ENCODE measurements around the gene PRPH.
"Not testable (repeated sequence)": the region's sequence is repeated elsewhere in the genome, so short reads cannot be mapped to it uniquely, and the experiment has no call there.

The PRPH gene

GRCh38 chr12:49314811-49315210, 19.9 kb downstream of the PRPH start:
- no peak overlapping the region for H3K27ac Mint-ChIP-seq
- H3K27me3 Mint-ChIP-seq, result peaks cover 7% of the 10 kb centered on the region
- H3K36me3 Mint-ChIP-seq, result no peaks in the 10 kb centered on the region
- no peak overlapping the region for H3K4me3 Mint-ChIP-seq
- H3K4me1 Mint-ChIP-seq, result no peaks in the 10 kb centered on the region
- H3K9me3 Mint-ChIP-seq, result no peaks in the 10 kb centered on the region

- not testable (repeated sequence) for H3K9me3 Mint-ChIP-seq, H3K4me1 Mint-ChIP-seq, H3K4me3 Mint-ChIP-seq, H3K27ac Mint-ChIP-seq, H3K27me3 Mint-ChIP-seq, H3K36me3 Mint-ChIP-seq
Measured at GRCh38 chr12:49317118-49317517, 22.2 kb downstream of the PRPH start.

GRCh38 chr12:49320411-49321103, 25.6 kb downstream of the PRPH start:
- not testable (repeated sequence) for H3K27ac Mint-ChIP-seq, H3K36me3 Mint-ChIP-seq, H3K27me3 Mint-ChIP-seq, H3K9me3 Mint-ChIP-seq
- peak overlapping the region; percentile 60 for H3K4me3 Mint-ChIP-seq
- H3K4me1 Mint-ChIP-seq, result peaks cover 21% of the 10 kb centered on the region

DNA sequence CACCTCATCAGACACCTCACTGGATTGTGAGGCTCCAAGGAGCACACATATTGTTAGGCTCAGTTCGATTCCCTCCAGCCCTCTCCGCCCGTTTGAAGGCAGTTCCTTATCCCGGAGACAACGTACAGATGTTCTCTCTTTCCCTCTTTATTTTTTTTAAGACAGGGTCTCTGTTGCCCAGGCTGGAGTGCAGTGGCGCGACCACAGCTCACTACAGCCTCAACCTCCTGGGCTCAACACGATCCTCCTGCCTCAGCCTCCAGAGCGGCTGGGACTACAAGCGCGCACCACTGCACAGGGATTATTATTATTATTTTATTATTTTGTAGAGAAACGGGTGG, 27.4 kb downstream of the PRPH start:
- Mint-ChIP-seq H3K36me3 (no peaks in the 10 kb centered on the region), H3K9me3 (no peaks in the 10 kb centered on the region), H3K4me3 (peak overlapping the region; percentile 96), H3K27ac (peak overlapping the region; percentile 87), H3K4me1 (peaks cover 21% of the 10 kb centered on the region), H3K27me3 (no peaks in the 10 kb centered on the region)

DNA sequence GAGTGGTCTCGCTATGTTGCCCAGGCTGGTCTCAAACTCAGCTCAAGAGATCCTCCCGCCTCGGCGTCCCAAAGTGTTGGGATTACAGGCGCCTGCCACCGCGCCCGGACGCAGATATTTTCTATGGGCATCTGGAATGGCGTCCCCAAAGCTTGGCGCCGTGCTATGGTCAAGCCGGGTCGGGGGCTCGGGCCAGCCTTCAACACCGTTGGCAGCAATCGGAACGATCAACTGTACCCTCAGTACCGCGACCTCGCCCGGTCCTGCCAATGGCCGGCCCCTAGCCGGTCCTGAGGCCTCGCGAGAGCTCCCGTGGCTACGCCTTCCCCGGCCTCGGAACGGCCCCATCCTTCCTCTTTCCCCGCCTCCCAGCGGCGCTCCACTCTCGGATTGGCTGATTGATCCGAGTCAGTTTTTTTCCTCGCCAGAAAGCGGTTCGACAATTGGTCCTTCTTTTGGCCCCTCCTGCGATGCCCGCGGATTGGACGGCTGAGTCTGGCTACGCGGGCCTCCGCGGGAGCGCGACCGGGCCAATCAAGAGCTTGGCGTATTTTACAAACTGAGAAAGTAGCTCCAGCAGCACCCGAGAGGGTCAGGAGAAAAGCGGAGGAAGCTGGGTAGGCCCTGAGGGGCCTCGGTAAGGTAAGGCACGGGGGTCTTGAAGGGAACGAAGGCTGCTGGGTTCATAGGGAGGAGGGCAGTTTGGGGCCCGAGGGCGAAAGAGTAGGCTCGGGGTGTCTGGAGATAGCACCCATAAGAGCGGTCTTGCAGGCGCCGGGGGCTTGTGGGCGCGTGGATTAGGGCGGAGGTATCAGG, 28.0 kb downstream of the PRPH start, which contains the start of gene TROAP:
TSS of gene TROAP (plus strand) at position 548 of the 816 bp plus-strand sequence. CDS start 354 bp downstream, outside the sequence.
- H3K4me3 Mint-ChIP-seq, result peak within 1 kb of the TSS; percentile 96
- no peaks in the 10 kb centered on the region for H3K9me3 Mint-ChIP-seq

GRCh38 chr12:49323524-49324097, 28.7 kb downstream of the PRPH start:
- no peaks in the 10 kb centered on the region for H3K36me3 Mint-ChIP-seq
- peak overlapping the region; percentile 96 for H3K4me3 Mint-ChIP-seq
- H3K27ac Mint-ChIP-seq, result no peak overlapping the region
- H3K9me3 Mint-ChIP-seq, result no peaks in the 10 kb centered on the region
- H3K4me1 Mint-ChIP-seq, result peaks cover 21% of the 10 kb centered on the region
- no peaks in the 10 kb centered on the region for H3K27me3 Mint-ChIP-seq

More for the DNA sequence above, 28.0 kb downstream of the PRPH start, which contains the start of gene TROAP:
- peak within 1 kb of the TSS; percentile 87 for H3K27ac Mint-ChIP-seq
- no peaks in the 10 kb centered on the region for H3K36me3 Mint-ChIP-seq
- peaks cover 21% of the 10 kb centered on the region for H3K4me1 Mint-ChIP-seq
- H3K27me3 Mint-ChIP-seq, result no peaks in the 10 kb centered on the region

DNA sequence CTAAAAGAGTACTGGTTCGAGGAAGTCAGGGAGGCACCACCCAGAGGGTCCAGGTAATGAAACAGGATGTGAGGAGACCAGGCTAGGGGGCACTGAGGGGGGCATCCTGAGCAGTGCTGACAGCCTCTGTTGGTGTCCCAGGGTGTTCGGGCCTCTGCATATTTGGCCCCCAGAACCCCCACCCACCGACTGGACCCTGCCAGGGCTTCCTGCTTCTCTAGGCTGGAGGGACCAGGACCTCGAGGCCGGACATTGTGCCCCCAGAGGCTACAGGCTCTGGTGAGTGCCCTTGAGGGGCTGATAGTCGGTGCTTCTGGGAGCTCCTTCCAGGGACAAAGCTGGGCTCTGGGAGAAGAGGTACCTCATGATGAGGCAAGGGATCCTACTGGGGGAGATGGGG, 30.7 kb downstream of the PRPH start:
- Mint-ChIP-seq H3K9me3 (no peaks in the 10 kb centered on the region), H3K36me3 (no peaks in the 10 kb centered on the region), H3K4me1 (peaks cover 21% of the 10 kb centered on the region), H3K27ac (no peak overlapping the region), H3K4me3 (no peak overlapping the region), H3K27me3 (no peaks in the 10 kb centered on the region)

- no peak overlapping the region for H3K4me3 Mint-ChIP-seq
- peaks cover 10% of the 10 kb centered on the region for H3K27me3 Mint-ChIP-seq
- H3K9me3 Mint-ChIP-seq, result no peaks in the 10 kb centered on the region
- H3K36me3 Mint-ChIP-seq, result no peaks in the 10 kb centered on the region
- no peak overlapping the region for H3K27ac Mint-ChIP-seq
- H3K4me1 Mint-ChIP-seq, result peaks cover 12% of the 10 kb centered on the region
Measured at GRCh38 chr12:49327368-49327767, 32.4 kb downstream of the PRPH start.

GRCh38 chr12:49327887-49328286, 32.9 kb downstream of the PRPH start:
- H3K27ac Mint-ChIP-seq, result no peak overlapping the region
- H3K36me3 Mint-ChIP-seq, result no peaks in the 10 kb centered on the region
- no peak overlapping the region for H3K4me3 Mint-ChIP-seq

DNA sequence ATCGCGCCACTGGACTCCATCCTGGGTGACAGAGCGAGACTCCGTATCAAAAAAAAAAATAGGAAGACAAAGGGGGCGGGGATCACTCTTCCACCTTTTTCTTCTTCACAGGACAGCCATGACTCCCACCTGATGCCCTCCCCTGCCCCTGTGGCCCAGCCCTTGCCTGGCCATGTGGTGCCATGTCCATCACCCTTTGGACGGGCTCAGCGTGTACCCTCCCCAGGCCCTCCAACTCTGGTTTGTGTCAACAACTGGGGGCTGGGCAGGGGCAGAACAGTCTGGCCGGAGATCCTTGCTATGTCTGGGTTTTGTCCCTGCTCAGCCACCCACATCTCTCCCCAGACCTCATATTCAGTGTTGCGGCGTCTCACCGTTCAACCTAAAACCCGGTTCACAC, 33.9 kb downstream of the PRPH start:
- H3K9me3 Mint-ChIP-seq, result no peaks in the 10 kb centered on the region
- no peak overlapping the region for H3K27ac Mint-ChIP-seq
- H3K36me3 Mint-ChIP-seq, result no peaks in the 10 kb centered on the region
- H3K4me1 Mint-ChIP-seq, result peaks cover 4% of the 10 kb centered on the region
- no peak overlapping the region for H3K4me3 Mint-ChIP-seq
- H3K27me3 Mint-ChIP-seq, result peaks cover 14% of the 10 kb centered on the region

More at GRCh38 chr12:49327887-49328286, 32.9 kb downstream of the PRPH start:
- Mint-ChIP-seq H3K9me3 (no peaks in the 10 kb centered on the region), H3K4me1 (peaks cover 9% of the 10 kb centered on the region), H3K27me3 (peaks cover 10% of the 10 kb centered on the region)

DNA sequence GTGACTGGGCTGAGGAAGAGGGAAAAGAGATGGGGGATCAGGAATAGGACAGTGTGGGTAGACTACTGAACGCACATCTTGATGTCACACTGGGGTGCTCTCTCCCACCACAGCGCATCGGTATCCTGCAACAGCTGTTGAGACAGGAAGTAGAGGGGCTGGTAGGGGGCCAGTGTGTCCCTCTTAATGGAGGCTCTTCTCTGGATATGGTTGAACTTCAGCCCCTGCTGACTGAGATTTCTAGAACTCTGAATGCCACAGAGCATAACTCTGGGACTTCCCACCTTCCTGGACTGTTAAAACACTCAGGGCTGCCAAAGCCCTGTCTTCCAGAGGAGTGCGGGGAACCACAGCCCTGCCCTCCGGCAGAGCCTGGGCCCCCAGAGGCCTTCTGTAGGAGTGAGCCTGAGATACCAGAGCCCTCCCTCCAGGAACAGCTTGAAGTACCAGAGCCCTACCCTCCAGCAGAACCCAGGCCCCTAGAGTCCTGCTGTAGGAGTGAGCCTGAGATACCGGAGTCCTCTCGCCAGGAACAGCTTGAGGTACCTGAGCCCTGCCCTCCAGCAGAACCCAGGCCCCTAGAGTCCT, 35.2 kb downstream of the PRPH start:
- Mint-ChIP-seq H3K27ac (peak overlapping the region; percentile 36), H3K27me3 (peaks cover 20% of the 10 kb centered on the region), H3K4me1 (peaks cover 4% of the 10 kb centered on the region), H3K36me3 (no peaks in the 10 kb centered on the region), H3K4me3 (no peak overlapping the region), H3K9me3 (no peaks in the 10 kb centered on the region)

DNA sequence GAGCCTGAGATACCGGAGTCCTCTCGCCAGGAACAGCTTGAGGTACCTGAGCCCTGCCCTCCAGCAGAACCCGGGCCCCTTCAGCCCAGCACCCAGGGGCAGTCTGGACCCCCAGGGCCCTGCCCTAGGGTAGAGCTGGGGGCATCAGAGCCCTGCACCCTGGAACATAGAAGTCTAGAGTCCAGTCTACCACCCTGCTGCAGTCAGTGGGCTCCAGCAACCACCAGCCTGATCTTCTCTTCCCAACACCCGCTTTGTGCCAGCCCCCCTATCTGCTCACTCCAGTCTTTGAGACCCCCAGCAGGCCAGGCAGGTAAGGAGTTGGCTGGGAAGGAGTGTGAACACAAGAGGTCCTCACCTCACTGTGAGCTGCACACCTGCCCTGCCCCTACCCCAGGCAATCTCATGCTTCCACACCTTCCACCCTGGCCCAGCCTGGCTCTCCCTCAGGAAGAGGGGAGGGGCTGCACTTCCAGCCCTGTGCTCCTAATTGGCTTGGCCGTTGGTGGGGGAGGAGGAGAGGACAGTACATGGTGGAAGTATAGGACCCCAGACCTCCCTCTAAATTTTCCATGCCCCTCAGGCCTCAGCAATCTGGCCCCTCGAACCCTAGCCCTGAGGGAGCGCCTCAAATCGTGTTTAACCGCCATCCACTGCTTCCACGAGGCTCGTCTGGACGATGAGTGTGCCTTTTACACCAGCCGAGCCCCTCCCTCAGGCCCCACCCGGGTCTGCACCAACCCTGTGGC, 35.9 kb downstream of the PRPH start:
- Mint-ChIP-seq H3K27me3 (peaks cover 27% of the 10 kb centered on the region), H3K4me1 (peaks cover 9% of the 10 kb centered on the region), H3K4me3 (no peak overlapping the region), H3K36me3 (peaks cover 2% of the 10 kb centered on the region), H3K27ac (no peak overlapping the region), H3K9me3 (no peaks in the 10 kb centered on the region)

GRCh38 chr12:49331380-49332222, 36.7 kb downstream of the PRPH start:
- Mint-ChIP-seq H3K4me3 (no peak overlapping the region), H3K4me1 (peaks cover 10% of the 10 kb centered on the region), H3K27me3 (peaks cover 27% of the 10 kb centered on the region)

GRCh38 chr12:49332441-49332861, 37.5 kb downstream of the PRPH start:
- Mint-ChIP-seq H3K27ac (no peak overlapping the region), H3K9me3 (no peaks in the 10 kb centered on the region), H3K36me3 (peaks cover 2% of the 10 kb centered on the region), H3K4me1 (peaks cover 18% of the 10 kb centered on the region), H3K27me3 (peaks cover 33% of the 10 kb centered on the region), H3K4me3 (no peak overlapping the region)

More at GRCh38 chr12:49331380-49332222, 36.7 kb downstream of the PRPH start:
- no peak overlapping the region for H3K27ac Mint-ChIP-seq
- peaks cover 2% of the 10 kb centered on the region for H3K36me3 Mint-ChIP-seq
- H3K9me3 Mint-ChIP-seq, result no peaks in the 10 kb centered on the region

Measured in activated naive CD4-positive, alpha-beta T cell treated with anti-CD3 and anti-CD28 coated beads, Interleukin-2, amount 50 U/mL, for 24 hours (primary cell).